Measurements from ENCODE around the gene MATCAP1. TPM values are rescaled to one million over a fixed set of nuclear protein-coding genes. Genes with fewer than 3 reads are reported as not detected.

The MATCAP1 gene
- total and polyA plus RNA-seq, 2 of the 13 experiments (the other 11 are each of a cell fraction or from before 2014, with no cell fraction given) = 11.2 to 24.5 TPM

- TF ChIP-seq ZNF660 (CRISPR knock-in tag; IDR thresholded peaks at IDR 0.05; ENCODE audit: borderline replicate concordance, low read depth) (no peak), IRX3 (CRISPR knock-in tag; IDR thresholded peaks at IDR 0.05; ENCODE audit: borderline replicate concordance, low read depth) (no peak), ZSCAN21 (CRISPR knock-in tag; IDR thresholded peaks at IDR 0.05; ENCODE audit: borderline replicate concordance) (no peak), POLR2AphosphoS2 (IDR thresholded peaks at IDR 0.05; ENCODE audit: low read depth, low read length) (no peak), ETV5 (CRISPR knock-in tag; IDR thresholded peaks at IDR 0.05; ENCODE audit: borderline replicate concordance) (peak; percentile 28; the same call in 1 of the 2 replicates), KLF15 (CRISPR knock-in tag; IDR thresholded peaks at IDR 0.05; ENCODE audit: borderline replicate concordance) (no peak), HOXA3 (CRISPR knock-in tag; IDR thresholded peaks at IDR 0.05) (0 out of 2 replicates have a peak, but pooled peaks have one; percentile 38), ZNF777 (CRISPR knock-in tag; IDR thresholded peaks at IDR 0.05) (no peak; the same call in 1 of the 2 replicates), FOXM1 (CRISPR knock-in tag; IDR thresholded peaks at IDR 0.05) (no peak), THAP8 (CRISPR knock-in tag; IDR thresholded peaks at IDR 0.05; ENCODE audit: borderline replicate concordance) (no peak), ZNF639 (CRISPR knock-in tag; conservative IDR thresholded peaks at IDR 0.05) (no peak), ZNF232 (CRISPR knock-in tag; IDR thresholded peaks at IDR 0.05; ENCODE audit: borderline replicate concordance) (no peak), PRDM4 (CRISPR knock-in tag; IDR thresholded peaks at IDR 0.05; ENCODE audit: borderline replicate concordance) (no peak), ZNF609 (CRISPR knock-in tag; IDR thresholded peaks at IDR 0.05; ENCODE audit: borderline replicate concordance) (no peak), MAF1 (CRISPR knock-in tag; IDR thresholded peaks at IDR 0.05; ENCODE audit: borderline replicate concordance) (no peak), ZNF230 (CRISPR knock-in tag; IDR thresholded peaks at IDR 0.05) (no peak), TEF (CRISPR knock-in tag; IDR thresholded peaks at IDR 0.05) (no peak), ZNF17 (CRISPR knock-in tag; IDR thresholded peaks at IDR 0.05) (no peak), ZFP62 (CRISPR knock-in tag; IDR thresholded peaks at IDR 0.05) (no peak)
Observed at GRCh38 chr16:67150047-67150832, 33.5 kb downstream of the MATCAP1 start (continued).

Data from HepG2 (cell line).